ENCODE measurements around the gene LDHD. TPM values are rescaled to one million over a fixed set of nuclear protein-coding genes. Genes with fewer than 3 reads are reported as not detected.

Gene LDHD
- total RNA-seq, 1 experiment from 2014 or later = 4.1 TPM

- no peaks in the 10 kb centered on the region for H3K9me3 Mint-ChIP-seq (ENCODE audit: low read depth, unreplicated experiment)
- CTCF ChIA-PET = interaction anchor here (0.6 to 4.4 kb wide), 22 partner anchors 9 to 248 kb away, joined by 3 to 125 read pairs (median 4); partner anchors contain the start of genes WDR59 and ZNRF1
- peaks cover 31% of the 10 kb centered on the region for H3K4me1 Mint-ChIP-seq (ENCODE audit: low read depth, unreplicated experiment)
- BruUV-seq (replicated peaks) = no TSS peak
- H3K36me3 Mint-ChIP-seq (ENCODE audit: insufficient read depth, unreplicated experiment) = peaks cover 12% of the 10 kb centered on the region
- peak; percentile 91 for TF ChIP-seq CTCF (IDR thresholded peaks at IDR 0.05; ENCODE audit: unreplicated experiment)
- DNase-seq = peak; percentile 91
- no peak overlapping the region for H3K27ac Mint-ChIP-seq (ENCODE audit: unreplicated experiment)
- no peaks in the 10 kb centered on the region for H3K27me3 Mint-ChIP-seq (ENCODE audit: unreplicated experiment)
- no peak overlapping the region for H3K4me3 Mint-ChIP-seq (ENCODE audit: low read depth, unreplicated experiment)
- intact Hi-C loops (cut with micrococcal nuclease; ENCODE audit: unreplicated experiment) = loop anchor here (1.0 to 10.0 kb wide), 2 partner anchors 113 to 236 kb away; no protein-coding TSS in a partner anchor
Observed at GRCh38 chr16:75110637-75111513, 5.7 kb downstream of the LDHD start.

GRCh38 chr16:75109732-75110243 lies 6.8 kb downstream of the LDHD start:
- peak overlapping the region; percentile 19 for H3K4me3 Mint-ChIP-seq (ENCODE audit: low read depth, unreplicated experiment)
- no peaks in the 10 kb centered on the region for H3K27me3 Mint-ChIP-seq (ENCODE audit: unreplicated experiment)
- H3K27ac Mint-ChIP-seq (ENCODE audit: unreplicated experiment) = peak overlapping the region; percentile 68
- intact Hi-C loops (cut with micrococcal nuclease; ENCODE audit: unreplicated experiment) = loop anchor here (10.0 kb wide), 1 partner anchor 235 kb away; no protein-coding TSS in a partner anchor
- peak; percentile 50 for DNase-seq
- CTCF ChIA-PET = interaction anchor here (0.6 to 4.4 kb wide), 8 partner anchors 13 to 367 kb away, joined by 3 to 125 read pairs (median 6); partner anchors contain the start of genes WDR59 and ZNRF1
- no TSS peak for BruUV-seq (replicated peaks)
- H3K9me3 Mint-ChIP-seq (ENCODE audit: low read depth, unreplicated experiment) = no peaks in the 10 kb centered on the region
- H3K4me1 Mint-ChIP-seq (ENCODE audit: low read depth, unreplicated experiment) = peaks cover 31% of the 10 kb centered on the region
- peaks cover 12% of the 10 kb centered on the region for H3K36me3 Mint-ChIP-seq (ENCODE audit: insufficient read depth, unreplicated experiment)
- no peak for TF ChIP-seq CTCF (IDR thresholded peaks at IDR 0.05; ENCODE audit: unreplicated experiment)

GRCh38 chr16:75108792-75109731 lies 7.5 kb downstream of the LDHD start:
- Mint-ChIP-seq H3K4me3 (ENCODE audit: low read depth, unreplicated experiment) (peak overlapping the region; percentile 19), H3K9me3 (ENCODE audit: low read depth, unreplicated experiment) (peaks cover 1% of the 10 kb centered on the region), H3K4me1 (ENCODE audit: low read depth, unreplicated experiment) (peaks cover 31% of the 10 kb centered on the region), H3K27me3 (ENCODE audit: unreplicated experiment) (no peaks in the 10 kb centered on the region), H3K36me3 (ENCODE audit: insufficient read depth, unreplicated experiment) (peaks cover 12% of the 10 kb centered on the region), H3K27ac (ENCODE audit: unreplicated experiment) (peak overlapping the region; percentile 68)
- intact Hi-C loops (cut with micrococcal nuclease; ENCODE audit: unreplicated experiment) = no loop called here
- CTCF ChIA-PET = interaction anchor here (0.6 to 4.4 kb wide), 6 partner anchors 12 to 366 kb away, joined by 3 to 125 read pairs (median 6); partner anchors contain the start of genes WDR59 and ZNRF1
- TF ChIP-seq CTCF (IDR thresholded peaks at IDR 0.05; ENCODE audit: unreplicated experiment) = no peak
- no TSS peak for BruUV-seq (replicated peaks)
- peak; percentile 85 for DNase-seq

- peaks cover 2% of the 10 kb centered on the region for H3K9me3 Mint-ChIP-seq (ENCODE audit: low read depth, unreplicated experiment)
- BruUV-seq (replicated peaks) = no TSS peak
Observed at GRCh38 chr16:75107505-75107904, 9.1 kb downstream of the LDHD start.

More at GRCh38 chr16:75107505-75107904, 9.1 kb downstream of the LDHD start:
- Mint-ChIP-seq H3K27ac (ENCODE audit: unreplicated experiment) (no peak overlapping the region), H3K36me3 (ENCODE audit: insufficient read depth, unreplicated experiment) (peaks cover 12% of the 10 kb centered on the region), H3K27me3 (ENCODE audit: unreplicated experiment) (peaks cover 9% of the 10 kb centered on the region), H3K4me1 (ENCODE audit: low read depth, unreplicated experiment) (peaks cover 31% of the 10 kb centered on the region), H3K4me3 (ENCODE audit: low read depth, unreplicated experiment) (no peak overlapping the region)
- intact Hi-C loops (cut with micrococcal nuclease; ENCODE audit: unreplicated experiment) = no loop called here
- no peak for TF ChIP-seq CTCF (IDR thresholded peaks at IDR 0.05; ENCODE audit: unreplicated experiment)
- DNase-seq = no peak
- CTCF ChIA-PET = no interaction called here
